GM10248 (cell line): ENCODE measurements around the gene CD83.

Experiments
- CTCF ChIA-PET: fragments of 300-600 bp; sonication (Branson Sonifier 250); formaldehyde crosslinking; extraction: SDS; loops from one replicate; lab custom pipeline; 2021; ENCODE audit warnings: antibody characterized with exemption; lab: Yijun Ruan, JAX
- POLR2A ChIA-PET: fragments of 350-650 bp; sonication (Branson Sonifier 250); formaldehyde crosslinking; extraction: SDS; loops from one replicate; lab custom pipeline; 2020; ENCODE audit warnings: antibody characterized with exemption; lab: Yijun Ruan, JAX
- DNase-seq: peaks from one replicate; pipeline ENCODE4 v3.0.0; 2012; ENCODE audit errors: extremely low spot score
- CTCF ChIP-seq: IDR thresholded peaks from 2 replicates; pipeline ENCODE4 v1.5.1; 2012; ENCODE audit warnings: mild to moderate bottlenecking, low read depth; ENCODE audit errors: extremely low read depth, missing control alignments, control extremely low read depth

CD83 gene

GRCh38 chr6:14074476-14075094 is 43.0 kb upstream of the CD83 start:
- CTCF ChIA-PET, result interaction anchor here (0.8 to 2.3 kb wide), 3 partner anchors 8 to 28 kb away, joined by 3 to 17 read pairs (median 3); no protein-coding TSS in a partner anchor

GRCh38 chr6:14075095-14075503 is 42.5 kb upstream of the CD83 start:
- TF ChIP-seq CTCF, result no peak
- ChIA-PET CTCF (interaction anchor here (0.8 to 2.3 kb wide), 3 partner anchors 9 to 29 kb away, joined by 3 to 17 read pairs (median 3); no protein-coding TSS in a partner anchor), POLR2A (interaction anchor here (0.6 to 1.0 kb wide), 2 partner anchors 10 to 44 kb away, joined by 3 read pairs; no protein-coding TSS in a partner anchor)
- DNase-seq, result no peak

More at GRCh38 chr6:14074476-14075094, 43.0 kb upstream of the CD83 start:
- no peak for DNase-seq
- POLR2A ChIA-PET, result interaction anchor here (0.6 to 1.0 kb wide), 2 partner anchors 11 to 45 kb away, joined by 3 read pairs; no protein-coding TSS in a partner anchor
- TF ChIP-seq CTCF, result no peak

GRCh38 chr6:14077193-14077867 is 40.2 kb upstream of the CD83 start:
- no peak for DNase-seq
- no peak for TF ChIP-seq CTCF
- CTCF ChIA-PET, result interaction anchor here (1.1 to 1.7 kb wide), 3 partner anchors 10 to 32 kb away, joined by 3 to 7 read pairs (median 6); no protein-coding TSS in a partner anchor
- POLR2A ChIA-PET, result interaction anchor here (0.6 to 1.2 kb wide), 2 partner anchors 40 to 245 kb away, joined by 4 read pairs; partner anchors contain the start of gene CD83

GRCh38 chr6:14079433-14079832 is 38.1 kb upstream of the CD83 start:
- no peak for DNase-seq
- ChIA-PET POLR2A (interaction anchor here (1.1 kb wide), 1 partner anchor 45 kb away, joined by 3 read pairs; no protein-coding TSS in a partner anchor), CTCF (interaction anchor here (0.9 to 2.0 kb wide), 7 partner anchors 11 to 171 kb away, joined by 3 to 11 read pairs (median 3); no protein-coding TSS in a partner anchor)
- no peak for TF ChIP-seq CTCF

GRCh38 chr6:14079971-14080370 is 37.6 kb upstream of the CD83 start:
- ChIA-PET CTCF (interaction anchor here (1.3 to 2.0 kb wide), 3 partner anchors 12 to 65 kb away, joined by 3 to 11 read pairs (median 5); no protein-coding TSS in a partner anchor), POLR2A (interaction anchor here (1.1 kb wide), 1 partner anchor 44 kb away, joined by 3 read pairs; no protein-coding TSS in a partner anchor)
- DNase-seq, result no peak
- TF ChIP-seq CTCF, result no peak

GRCh38 chr6:14081126-14081525 is 36.4 kb upstream of the CD83 start:
- TF ChIP-seq CTCF, result no peak
- CTCF ChIA-PET, result interaction anchor here (1.3 to 2.0 kb wide), 2 partner anchors 13 to 14 kb away, joined by 3 to 5 read pairs; no protein-coding TSS in a partner anchor
- POLR2A ChIA-PET, result no interaction called here
- no peak for DNase-seq
